ENCODE results near the gene MDC1.
A peak's percentile ranks its signal among the peaks of the same experiment; 100 is the strongest.

Gene MDC1

GRCh38 chr6:30749554-30750378, 32.7 kb upstream of the MDC1 start:
- no peak for DNase-seq (ENCODE audit: extremely low read depth, low read depth)
- TF ChIP-seq CTCF (IDR thresholded peaks at IDR 0.05; ENCODE audit: low read depth, low read length) = no peak

- no peak for DNase-seq (ENCODE audit: extremely low read depth, low read depth)
- no peak for TF ChIP-seq CTCF (IDR thresholded peaks at IDR 0.05; ENCODE audit: low read depth, low read length)
These were observed 31.9 kb upstream of the MDC1 start for GRCh38 chr6:30748851-30749540.

GRCh38 chr6:30747902-30748769, 31.1 kb upstream of the MDC1 start:
- TF ChIP-seq CTCF (IDR thresholded peaks at IDR 0.05; ENCODE audit: low read depth, low read length) = no peak
- DNase-seq (ENCODE audit: extremely low read depth, low read depth) = no peak

GRCh38 chr6:30747300-30747687, 30.2 kb upstream of the MDC1 start:
- TF ChIP-seq CTCF (IDR thresholded peaks at IDR 0.05; ENCODE audit: low read depth, low read length) = no peak
- no peak for DNase-seq (ENCODE audit: extremely low read depth, low read depth)

GRCh38 chr6:30744054-30744805, 27.1 kb upstream of the MDC1 start, which contains the start of gene IER3:
TSS of gene IER3 (minus strand) at chr6:30744547. CDS start at chr6:30744518, 29 bp downstream.
- DNase-seq (ENCODE audit: extremely low read depth, low read depth) = peak; percentile 79
- peak; percentile 77 for TF ChIP-seq CTCF (IDR thresholded peaks at IDR 0.05; ENCODE audit: low read depth, low read length)

- TF ChIP-seq CTCF (IDR thresholded peaks at IDR 0.05; ENCODE audit: low read depth, low read length) = no peak
- no peak for DNase-seq (ENCODE audit: extremely low read depth, low read depth)
These were observed 26.3 kb upstream of the MDC1 start for GRCh38 chr6:30743099-30744053.
